Panc1 (cell line): ENCODE results near the gene EHBP1. TPM values are rescaled to one million over a fixed set of nuclear protein-coding genes. Genes with fewer than 3 reads are reported as not detected.

Experiments used
- ATAC-seq: fragments of 200-7000 bp; cut with Tn5 transposase; 2 replicates; pipeline ENCODE4 v1.9.1; 2020; ENCODE audit warnings: mild to moderate bottlenecking, moderate library complexity
- BruUV-seq: library from RNA; stranded (reverse); fragments of 400-500 nt; replicated peaks from 2 replicates; lab custom pipeline; 2021; lab: Mats Ljungman, UMichigan
- CTCF ChIA-PET: fragments of 300-600 bp; sonication (Branson Sonifier 250); formaldehyde crosslinking; loops from one replicate; lab custom pipeline; 2022; ENCODE audit warnings: antibody characterized with exemption; lab: Charles Lee
- POLR2A ChIA-PET: fragments of 300-600 bp; sonication (Branson Sonifier 250); formaldehyde crosslinking; loops from one replicate; lab custom pipeline; 2022; ENCODE audit warnings: antibody characterized with exemption; lab: Charles Lee
- DNase-seq: peaks from one replicate; pipeline ENCODE4 v3.0.0-alpha.2; 2010; ENCODE audit warnings: low read depth, low spot score
- H3K27ac ChIP-seq: 2 replicates; pipeline ENCODE4 v1.5.1; 2011; ENCODE audit warnings: mild to moderate bottlenecking, low read length, inconsistent platforms
- H3K27me3 ChIP-seq: fragments of 200-500 bp; sonication (Bioruptor generic); 2 replicates; pipeline ENCODE4 v1.6.0; 2014; ENCODE audit warnings: low read length, inconsistent platforms; ENCODE audit not compliant: control insufficient read depth, insufficient read depth
- H3K36me3 ChIP-seq: fragments of 200-500 bp; sonication (Bioruptor generic); 2 replicates; pipeline ENCODE4 v1.5.1; 2014; ENCODE audit warnings: inconsistent platforms, mild to moderate bottlenecking, low read length, moderate library complexity; ENCODE audit not compliant: control insufficient read depth, insufficient read depth
- H3K4me1 ChIP-seq: 2 replicates; pipeline ENCODE4 v1.5.1; 2011; ENCODE audit warnings: inconsistent platforms, mild to moderate bottlenecking, low read length, moderate library complexity; ENCODE audit not compliant: control insufficient read depth, insufficient read depth
- H3K4me3 ChIP-seq, 2 experiments: 2 replicates each; pipeline ENCODE4 v1.5.1; 2011 to 2012; ENCODE audit warnings: low read depth in 2 of 2, low read length in 2 of 2, mild to moderate bottlenecking in 2 of 2, inconsistent platforms in 1 of 2, moderate library complexity in 1 of 2
- H3K9me3 ChIP-seq: fragments of 200-500 bp; sonication (Bioruptor generic); 2 replicates; pipeline ENCODE4 v1.5.1; 2014; ENCODE audit warnings: low read depth, mild to moderate bottlenecking, inconsistent platforms, low read length, moderate library complexity; ENCODE audit not compliant: control insufficient read depth, insufficient read depth
- POLR2AphosphoS5 ChIP-seq: IDR thresholded peaks from 2 replicates; pipeline ENCODE4 v1.6.1; 2012; ENCODE audit warnings: mild to moderate bottlenecking, low read depth, low read length, moderate library complexity
- SIN3A ChIP-seq: IDR thresholded peaks from 2 replicates; pipeline ENCODE4 v1.6.1; 2012; ENCODE audit warnings: low read depth, mild to moderate bottlenecking, low read length, moderate library complexity, borderline replicate concordance; ENCODE audit not compliant: insufficient read depth
- TCF7L2 ChIP-seq: IDR thresholded peaks from 2 replicates; pipeline ENCODE4 v1.6.1; 2011; ENCODE audit warnings: mild to moderate bottlenecking, low read depth, low read length, inconsistent platforms
- in situ Hi-C: cut with HindIII; loops from 2 replicates; pipeline ENCODE4 v1.10.0; 2016; ENCODE audit warnings: low sequenced_read_pairs, low pct_unique_long_range_greater_than_20kb
- intact Hi-C: fragments of 100-400 bp; cut with micrococcal nuclease; formaldehyde crosslinking; loops from one replicate; pipeline ENCODE4 v1.10.0; 2022; ENCODE audit not compliant: unreplicated experiment
- total RNA-seq: library from RNA; stranded (reverse); gene quantifications from one replicate; pipeline ENCODE4 v1.2.1, GENCODE V29; 2021; ENCODE audit not compliant: unreplicated experiment
- TF ChIP-seq, protein P1 (sequence below), 2 experiments: IDR thresholded peaks; 2 replicates each; pipeline ENCODE4 v1.6.1; 2011 to 2012; ENCODE audit warnings: low read depth in 2 of 2, control low read depth in 1 of 2, low read length in 1 of 2, mild to moderate bottlenecking in 1 of 2, moderate library complexity in 1 of 2; ENCODE audit not compliant: insufficient read depth in 1 of 2
- TF ChIP-seq, protein P2 (sequence below): fragments of 450-650 bp; IDR thresholded peaks from 2 replicates; pipeline ENCODE4 v1.5.1; 2017; ENCODE audit warnings: mild to moderate bottlenecking

EHBP1 gene
- total RNA-seq, 1 experiment from 2014 or later, result 46.1 TPM

DNA sequence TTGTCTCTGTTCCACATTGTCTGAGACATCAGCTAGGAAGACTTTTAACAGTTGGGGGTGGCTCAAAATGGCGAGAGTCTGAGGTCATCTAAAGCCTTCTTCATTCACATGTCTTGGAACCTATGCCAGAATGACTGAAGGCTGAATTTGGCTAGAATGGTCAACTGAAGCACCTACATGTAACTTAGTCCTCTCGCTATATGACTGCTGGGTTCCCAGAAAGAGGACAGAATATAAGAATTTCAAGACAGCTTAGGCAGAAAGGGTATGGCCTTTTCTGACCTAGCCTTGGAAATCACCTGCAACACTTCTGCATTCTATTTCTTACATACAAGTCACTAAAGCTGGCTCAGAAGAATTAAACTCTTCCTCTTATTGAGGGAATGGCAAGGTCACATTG, 269.5 kb downstream of the EHBP1 start:
- intact Hi-C loops, result no loop called here
- no TSS peak for BruUV-seq
- in situ Hi-C loops, result no loop called here
- peaks cover 8% of the 10 kb centered on the region for H3K36me3 ChIP-seq
- H3K27me3 ChIP-seq, result no peaks in the 10 kb centered on the region
- DNase-seq (no peak), ATAC-seq (no peak)
- TF ChIP-seq, protein P1, sequence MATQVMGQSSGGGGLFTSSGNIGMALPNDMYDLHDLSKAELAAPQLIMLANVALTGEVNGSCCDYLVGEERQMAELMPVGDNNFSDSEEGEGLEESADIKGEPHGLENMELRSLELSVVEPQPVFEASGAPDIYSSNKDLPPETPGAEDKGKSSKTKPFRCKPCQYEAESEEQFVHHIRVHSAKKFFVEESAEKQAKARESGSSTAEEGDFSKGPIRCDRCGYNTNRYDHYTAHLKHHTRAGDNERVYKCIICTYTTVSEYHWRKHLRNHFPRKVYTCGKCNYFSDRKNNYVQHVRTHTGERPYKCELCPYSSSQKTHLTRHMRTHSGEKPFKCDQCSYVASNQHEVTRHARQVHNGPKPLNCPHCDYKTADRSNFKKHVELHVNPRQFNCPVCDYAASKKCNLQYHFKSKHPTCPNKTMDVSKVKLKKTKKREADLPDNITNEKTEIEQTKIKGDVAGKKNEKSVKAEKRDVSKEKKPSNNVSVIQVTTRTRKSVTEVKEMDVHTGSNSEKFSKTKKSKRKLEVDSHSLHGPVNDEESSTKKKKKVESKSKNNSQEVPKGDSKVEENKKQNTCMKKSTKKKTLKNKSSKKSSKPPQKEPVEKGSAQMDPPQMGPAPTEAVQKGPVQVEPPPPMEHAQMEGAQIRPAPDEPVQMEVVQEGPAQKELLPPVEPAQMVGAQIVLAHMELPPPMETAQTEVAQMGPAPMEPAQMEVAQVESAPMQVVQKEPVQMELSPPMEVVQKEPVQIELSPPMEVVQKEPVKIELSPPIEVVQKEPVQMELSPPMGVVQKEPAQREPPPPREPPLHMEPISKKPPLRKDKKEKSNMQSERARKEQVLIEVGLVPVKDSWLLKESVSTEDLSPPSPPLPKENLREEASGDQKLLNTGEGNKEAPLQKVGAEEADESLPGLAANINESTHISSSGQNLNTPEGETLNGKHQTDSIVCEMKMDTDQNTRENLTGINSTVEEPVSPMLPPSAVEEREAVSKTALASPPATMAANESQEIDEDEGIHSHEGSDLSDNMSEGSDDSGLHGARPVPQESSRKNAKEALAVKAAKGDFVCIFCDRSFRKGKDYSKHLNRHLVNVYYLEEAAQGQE (IDR thresholded peaks at IDR 0.05; ENCODE audit: insufficient read depth in 1 of 2, low read depth in 2 of 2, low read length in 1 of 2), result no peak
- TF ChIP-seq, protein P2, sequence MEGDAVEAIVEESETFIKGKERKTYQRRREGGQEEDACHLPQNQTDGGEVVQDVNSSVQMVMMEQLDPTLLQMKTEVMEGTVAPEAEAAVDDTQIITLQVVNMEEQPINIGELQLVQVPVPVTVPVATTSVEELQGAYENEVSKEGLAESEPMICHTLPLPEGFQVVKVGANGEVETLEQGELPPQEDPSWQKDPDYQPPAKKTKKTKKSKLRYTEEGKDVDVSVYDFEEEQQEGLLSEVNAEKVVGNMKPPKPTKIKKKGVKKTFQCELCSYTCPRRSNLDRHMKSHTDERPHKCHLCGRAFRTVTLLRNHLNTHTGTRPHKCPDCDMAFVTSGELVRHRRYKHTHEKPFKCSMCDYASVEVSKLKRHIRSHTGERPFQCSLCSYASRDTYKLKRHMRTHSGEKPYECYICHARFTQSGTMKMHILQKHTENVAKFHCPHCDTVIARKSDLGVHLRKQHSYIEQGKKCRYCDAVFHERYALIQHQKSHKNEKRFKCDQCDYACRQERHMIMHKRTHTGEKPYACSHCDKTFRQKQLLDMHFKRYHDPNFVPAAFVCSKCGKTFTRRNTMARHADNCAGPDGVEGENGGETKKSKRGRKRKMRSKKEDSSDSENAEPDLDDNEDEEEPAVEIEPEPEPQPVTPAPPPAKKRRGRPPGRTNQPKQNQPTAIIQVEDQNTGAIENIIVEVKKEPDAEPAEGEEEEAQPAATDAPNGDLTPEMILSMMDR, result no peak
- no peaks in the 10 kb centered on the region for H3K9me3 ChIP-seq
- ChIA-PET POLR2A (no interaction called here), CTCF (no interaction called here)
- H3K4me1 ChIP-seq, result no peaks in the 10 kb centered on the region
- H3K4me3 ChIP-seq, result no peak overlapping the region
- no peak overlapping the region for H3K27ac ChIP-seq

DNA sequence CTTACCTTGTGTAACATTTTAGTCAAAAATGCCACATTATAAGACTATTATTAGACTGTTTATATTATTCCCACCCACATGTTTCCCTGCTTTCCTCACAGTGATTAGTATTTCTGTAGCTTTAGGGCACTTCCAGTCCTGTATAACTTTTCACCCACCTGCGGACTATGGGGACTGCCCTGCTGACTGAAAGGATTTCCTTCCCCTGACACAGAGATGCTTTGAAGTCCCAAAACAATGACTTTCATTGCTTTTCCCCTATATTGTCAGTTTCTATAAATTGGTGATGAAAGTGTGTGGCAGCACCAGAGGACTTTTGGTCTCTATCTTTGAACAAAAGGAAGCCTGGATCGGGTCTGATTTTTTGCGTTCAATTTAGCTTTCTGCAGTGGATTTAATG, 286.1 kb downstream of the EHBP1 start:
- DNase-seq (no peak), ATAC-seq (no peak)
- POLR2A ChIA-PET, result no interaction called here
- no peak for TF ChIP-seq SIN3A
- TF ChIP-seq, protein P2, result no peak
- intact Hi-C loops, result no loop called here
- in situ Hi-C loops, result no loop called here
- Histone ChIP-seq H3K27me3 (no peaks in the 10 kb centered on the region), H3K4me3 (no peak overlapping the region), H3K27ac (no peak overlapping the region), H3K4me1 (no peaks in the 10 kb centered on the region), H3K9me3 (no peaks in the 10 kb centered on the region), H3K36me3 (peaks cover 13% of the 10 kb centered on the region; the same call in 1 of the 2 replicates)
- BruUV-seq, result no TSS peak
- CTCF ChIA-PET, result no interaction called here

DNA sequence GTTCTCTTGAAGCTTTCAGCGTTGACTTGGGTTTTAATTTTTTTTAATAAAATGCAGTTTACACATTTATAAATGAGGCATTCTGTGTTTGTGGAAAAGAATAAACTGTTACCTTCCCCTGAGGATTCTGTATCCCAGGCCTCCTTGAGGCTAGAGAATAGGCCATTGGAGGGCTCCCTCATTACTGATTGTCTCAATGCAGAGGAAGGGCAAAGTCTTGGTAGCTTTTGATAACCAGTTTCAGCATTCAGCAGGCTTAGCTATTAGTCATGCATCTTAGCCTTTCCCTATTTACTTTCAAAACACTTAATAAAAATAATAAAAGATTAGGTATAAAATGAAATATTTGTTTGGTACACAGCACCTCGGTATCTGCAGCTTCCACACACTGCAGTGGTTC, 287.0 kb downstream of the EHBP1 start:
- ChIA-PET POLR2A (interaction anchor here (0.5 kb wide), 1 partner anchor 32 kb away, joined by 8 read pairs; no protein-coding TSS in a partner anchor), CTCF (interaction anchor here (0.6 kb wide), 1 partner anchor 12 kb away, joined by 9 read pairs; no protein-coding TSS in a partner anchor)
- intact Hi-C loops, result no loop called here
- BruUV-seq, result no TSS peak
- Histone ChIP-seq H3K9me3 (no peaks in the 10 kb centered on the region), H3K36me3 (peaks cover 11% of the 10 kb centered on the region), H3K4me1 (no peaks in the 10 kb centered on the region), H3K27ac (no peak overlapping the region), H3K27me3 (no peaks in the 10 kb centered on the region), H3K4me3 (no peak overlapping the region)
- in situ Hi-C loops, result no loop called here
- DNase-seq (no peak), ATAC-seq (no peak)
- no peak for TF ChIP-seq TCF7L2
- no peak for TF ChIP-seq POLR2AphosphoS5
- TF ChIP-seq, protein P1 (IDR thresholded peaks at IDR 0.05; ENCODE audit: insufficient read depth in 1 of 2, low read depth in 2 of 2, low read length in 1 of 2), result no peak
- TF ChIP-seq, protein P2, result no peak
- TF ChIP-seq SIN3A, result no peak
